ENCODE data around the gene CD63.

- no peak for TF ChIP-seq CTCF (IDR thresholded peaks at IDR 0.05)
- TF ChIP-seq TCF7L2 (IDR thresholded peaks at IDR 0.05; ENCODE audit: low read depth, low read length), result no peak
- no peak for TF ChIP-seq POLR2AphosphoS5 (IDR thresholded peaks at IDR 0.05; ENCODE audit: low read depth, low read length)
- TF ChIP-seq SIN3A (IDR thresholded peaks at IDR 0.05; ENCODE audit: borderline replicate concordance, insufficient read depth, low read depth, low read length), result no peak
These were observed 16.8 kb downstream of the CD63 start for GRCh38 chr12:55711786-55712553.
